ENCODE data around the gene BMAL2. TPM values are rescaled to one million over a fixed set of nuclear protein-coding genes. Genes with fewer than 3 reads are reported as not detected.

BMAL2 gene
- total RNA-seq, 4 donors from 2014 or later = 19.3 to 80.7 (median 39.1) TPM

- TF ChIP-seq POLR2A (IDR thresholded peaks at IDR 0.05) (no peak), CTCF (IDR thresholded peaks at IDR 0.05) (no peak)
- H3K4me1 ChIP-seq = peaks cover 0 to 32% (median 16%) of the 10 kb centered on the region in 3 donors
- DNase-seq = no peak
- H3K27ac ChIP-seq = no peak overlapping the region
- WGBS, 2 donors = 65 to 83% methylated on average over 4 of the region's 4 CpGs
- no peaks in the 10 kb centered on the region for H3K9me3 ChIP-seq
- H3K27me3 ChIP-seq = no peaks in the 10 kb centered on the region
- H3K36me3 ChIP-seq = peaks cover 0 to 41% (median 0%) of the 10 kb centered on the region in 3 donors
- intact Hi-C loops (cut with DNase I) = no loop called here
- H3K4me3 ChIP-seq = no peak overlapping the region
Observed at GRCh38 chr12:27297566-27297965, 35.1 kb upstream of the BMAL2 start.

DNA sequence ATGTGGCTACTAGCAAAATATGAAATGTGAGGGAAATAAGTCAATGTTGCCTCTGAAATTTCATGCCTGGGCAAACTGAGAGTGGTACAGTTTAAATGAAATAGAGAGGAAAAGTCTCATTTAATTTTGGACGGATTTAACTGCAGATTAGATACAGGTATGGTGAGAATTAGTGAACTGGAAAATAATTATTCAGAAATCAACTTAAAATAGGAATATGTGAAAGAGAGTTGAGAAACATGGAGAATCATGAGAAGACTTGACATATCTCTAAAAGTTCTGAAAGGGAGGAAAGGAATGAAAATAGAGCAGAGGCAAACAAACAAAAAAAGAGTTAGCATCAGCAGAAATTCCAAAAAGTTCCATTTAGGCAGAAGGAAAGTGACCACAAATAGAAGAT is 33.5 kb upstream of the BMAL2 start:
- Histone ChIP-seq H3K27me3 (no peaks in the 10 kb centered on the region), H3K9me3 (no peaks in the 10 kb centered on the region), H3K27ac (no peak overlapping the region), H3K4me1 (peaks cover 0 to 16% (median 4%) of the 10 kb centered on the region in 3 donors), H3K36me3 (peaks cover 0 to 52% (median 0%) of the 10 kb centered on the region in 3 donors), H3K4me3 (no peak overlapping the region)
- intact Hi-C loops (cut with DNase I) = no loop called here
- 92 to 100% methylated on average over 1 of the region's 1 CpG for WGBS, 2 donors
- no peak for DNase-seq
- TF ChIP-seq POLR2A (IDR thresholded peaks at IDR 0.05) = no peak
- no peak for TF ChIP-seq CTCF (IDR thresholded peaks at IDR 0.05)

DNA sequence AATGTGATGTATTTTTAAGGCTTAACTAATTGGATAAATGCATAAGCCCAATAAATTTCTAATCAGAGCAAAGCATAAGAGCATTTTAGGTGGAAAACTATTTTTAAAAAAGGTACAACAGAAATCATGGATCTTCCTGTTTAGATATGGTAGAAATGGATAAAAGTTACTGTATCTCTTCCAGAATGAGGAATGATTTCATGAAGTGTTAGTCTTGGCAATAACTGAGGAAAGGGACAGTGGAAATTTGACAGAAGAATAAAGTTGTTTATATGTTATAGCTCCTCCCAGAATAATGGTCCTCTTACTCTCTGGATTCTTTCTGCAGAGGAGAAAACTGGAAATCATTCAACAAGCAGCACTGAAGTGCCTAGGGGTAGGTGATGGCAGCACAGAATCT is 32.4 kb upstream of the BMAL2 start:
- peaks cover 0 to 5% (median 0%) of the 10 kb centered on the region in 3 donors for H3K4me1 ChIP-seq
- no peak for TF ChIP-seq CTCF (IDR thresholded peaks at IDR 0.05)
- TF ChIP-seq POLR2A (IDR thresholded peaks at IDR 0.05) = no peak
- H3K9me3 ChIP-seq = no peaks in the 10 kb centered on the region
- H3K36me3 ChIP-seq = peaks cover 0 to 59% (median 0%) of the 10 kb centered on the region in 3 donors
- no peak overlapping the region for H3K27ac ChIP-seq
- no peaks in the 10 kb centered on the region for H3K27me3 ChIP-seq
- intact Hi-C loops (cut with DNase I) = loop anchor here (10.0 kb wide), 1 partner anchor 275 kb away; the partner anchor contains the start of gene MED21
- H3K4me3 ChIP-seq = no peak overlapping the region
- DNase-seq = no peak

DNA sequence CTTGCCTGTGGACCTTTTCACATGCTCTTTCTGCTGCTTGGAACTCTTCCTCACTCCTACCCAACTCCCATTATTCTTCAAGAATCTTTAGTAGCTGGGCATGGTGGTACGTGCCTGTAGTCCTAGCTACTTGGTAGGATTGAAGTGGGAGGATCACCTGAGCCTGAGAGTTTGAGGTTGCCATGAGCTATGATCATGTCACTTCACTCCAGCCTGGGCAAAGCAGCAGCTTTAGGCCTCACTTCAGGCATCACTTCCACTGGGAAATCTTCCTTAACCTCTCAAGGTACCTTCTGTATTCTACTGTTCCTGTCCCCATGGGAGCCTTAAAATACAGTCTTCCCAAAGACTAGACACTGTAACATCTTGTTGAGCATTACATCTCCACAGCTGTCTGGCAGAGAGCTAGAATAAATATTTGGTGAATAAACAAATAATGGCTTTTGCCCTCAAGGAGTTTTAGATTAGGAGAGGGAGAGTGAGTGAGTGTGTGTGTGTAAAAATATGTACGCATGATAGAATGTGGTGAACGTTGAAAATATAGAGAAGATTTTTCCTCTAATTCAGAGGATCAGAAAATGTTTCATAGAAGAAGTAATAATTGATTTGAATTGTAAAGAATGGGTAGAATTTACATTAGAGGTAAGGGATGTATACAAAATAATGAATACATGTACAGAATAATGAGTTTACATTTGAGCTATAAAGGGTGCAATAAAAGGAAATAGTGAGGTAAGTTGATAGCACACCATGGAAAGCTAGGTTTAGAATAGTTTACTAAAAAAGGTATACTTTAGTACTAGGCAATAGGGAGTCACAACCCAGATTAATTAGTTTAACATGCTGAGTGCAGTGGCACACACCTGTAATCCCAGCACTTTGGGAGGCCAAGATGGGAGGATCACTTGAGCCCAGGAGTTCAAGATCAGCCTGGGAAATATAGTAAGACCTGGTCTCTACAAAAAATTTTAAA is 29.2 kb upstream of the BMAL2 start:
- no peak for DNase-seq
- peaks cover 0 to 7% (median 0%) of the 10 kb centered on the region in 3 donors for H3K4me1 ChIP-seq
- intact Hi-C loops (cut with DNase I) = loop anchor here (10.0 kb wide), 1 partner anchor 279 kb away; the partner anchor contains the start of gene MED21
- H3K27ac ChIP-seq = peak overlapping the region in 1 of 4 donors; percentile 13
- H3K36me3 ChIP-seq = peaks cover 0 to 54% (median 0%) of the 10 kb centered on the region in 3 donors
- TF ChIP-seq CTCF (IDR thresholded peaks at IDR 0.05) (no peak), POLR2A (IDR thresholded peaks at IDR 0.05) (no peak)
- 63 to 66% methylated on average over 3 of the region's 3 CpGs for WGBS, 2 donors
- no peaks in the 10 kb centered on the region for H3K27me3 ChIP-seq
- no peak overlapping the region for H3K4me3 ChIP-seq
- H3K9me3 ChIP-seq = no peaks in the 10 kb centered on the region

DNA sequence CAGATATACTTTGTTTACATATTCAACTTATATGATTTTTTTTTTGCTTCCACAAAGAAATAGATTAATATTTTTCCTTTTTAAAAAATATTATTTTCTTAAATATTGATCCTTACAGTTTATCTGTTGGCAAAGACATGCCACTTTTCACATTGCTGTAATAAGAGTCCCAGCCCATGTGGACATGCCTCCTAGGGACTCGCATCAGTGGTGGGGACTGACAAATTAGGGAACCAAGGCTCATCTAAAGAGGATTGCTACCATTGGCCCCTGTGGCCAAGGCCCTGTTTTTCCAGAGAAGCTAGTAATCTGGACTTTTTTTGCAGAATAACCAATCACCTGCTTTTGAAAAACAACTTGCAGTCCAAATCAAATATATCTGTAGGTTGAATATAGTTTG is 27.8 kb upstream of the BMAL2 start:
- no peaks in the 10 kb centered on the region for H3K27me3 ChIP-seq
- H3K4me1 ChIP-seq = peaks cover 0 to 7% (median 0%) of the 10 kb centered on the region in 3 donors
- no peak for DNase-seq
- H3K4me3 ChIP-seq = no peak overlapping the region
- WGBS, 2 donors = 86 to 88% methylated on average over 1 of the region's 1 CpG
- H3K9me3 ChIP-seq = no peaks in the 10 kb centered on the region
- H3K36me3 ChIP-seq = peaks cover 0 to 59% (median 3%) of the 10 kb centered on the region in 3 donors
- H3K27ac ChIP-seq = peak overlapping the region in 1 of 4 donors; percentile 45
- intact Hi-C loops (cut with DNase I) = loop anchor here (10.0 kb wide), 1 partner anchor 280 kb away; the partner anchor contains the start of gene MED21
- no peak for TF ChIP-seq POLR2A (IDR thresholded peaks at IDR 0.05)
- TF ChIP-seq CTCF (IDR thresholded peaks at IDR 0.05) = no peak

All from esophagus squamous epithelium (tissue), 5 donors.